HG03342 (cell line): ENCODE measurements around the gene KIAA0319L.

Experiments used
- ATAC-seq: cut with Tn5 transposase; IDR thresholded peaks from one replicate; pipeline ENCODE4 v1.9.1; 2021; ENCODE audit warnings: mild to moderate bottlenecking, moderate library complexity; ENCODE audit not compliant: unreplicated experiment

Gene KIAA0319L

GRCh38 chr1:35539824-35540261, 17.4 kb downstream of the KIAA0319L start:
- peak; percentile 47 for ATAC-seq

DNA sequence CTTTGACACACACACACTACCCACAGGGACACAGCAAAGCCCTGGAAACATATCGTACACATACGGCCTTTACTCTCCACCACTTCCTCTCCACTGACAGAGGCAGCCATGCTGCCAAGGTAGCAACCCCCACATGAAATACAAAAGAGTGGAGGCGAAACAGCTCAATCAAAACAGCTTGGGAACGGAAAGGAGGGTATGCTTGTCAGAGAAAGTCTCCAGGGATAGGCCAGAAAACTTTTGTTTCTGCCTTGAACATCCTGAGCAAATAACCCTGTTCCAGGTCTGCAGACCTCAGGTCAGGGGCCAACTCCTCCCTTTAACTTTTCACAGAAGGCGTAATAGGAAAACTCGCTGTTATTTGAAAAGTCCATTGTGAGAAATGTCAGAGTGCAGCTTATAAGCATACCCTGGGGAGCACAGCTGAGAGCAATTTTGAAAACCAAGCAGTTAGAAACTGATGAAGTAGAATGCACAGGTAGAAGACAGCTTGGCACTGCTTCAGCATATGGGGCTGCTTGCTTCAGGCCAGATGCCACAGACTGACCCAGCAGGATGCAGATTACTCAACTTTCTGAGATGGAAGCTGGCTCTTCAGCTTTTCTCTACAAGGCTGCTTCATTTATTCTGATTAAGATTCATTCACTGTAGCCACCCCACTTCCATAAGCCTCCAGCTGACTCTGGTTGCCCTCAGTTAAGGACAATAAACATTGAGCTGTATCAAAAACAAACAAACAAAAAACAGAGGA, 18.0 kb downstream of the KIAA0319L start:
- ATAC-seq = no peak

DNA sequence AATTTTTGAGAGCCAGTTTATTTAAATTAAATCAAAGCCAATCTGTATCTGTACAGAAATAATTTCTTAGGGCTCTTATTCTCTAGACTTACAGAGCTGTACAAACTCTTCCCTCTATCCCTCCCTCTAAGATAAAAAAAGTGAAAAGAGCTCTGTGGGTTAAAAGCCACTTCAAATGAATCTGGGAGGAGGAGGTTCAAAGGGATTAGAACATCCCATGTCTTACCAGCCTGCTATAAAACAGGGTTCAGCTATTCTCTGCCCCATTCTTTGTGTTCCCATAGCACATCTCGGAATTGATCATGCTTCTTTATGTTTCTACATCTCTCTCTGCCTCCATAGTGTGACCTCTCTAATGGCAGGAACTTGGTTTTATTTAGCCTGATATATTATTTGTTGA, 19.4 kb downstream of the KIAA0319L start:
- no peak for ATAC-seq

GRCh38 chr1:35536556-35537162, 20.5 kb downstream of the KIAA0319L start:
- ATAC-seq = no peak

DNA sequence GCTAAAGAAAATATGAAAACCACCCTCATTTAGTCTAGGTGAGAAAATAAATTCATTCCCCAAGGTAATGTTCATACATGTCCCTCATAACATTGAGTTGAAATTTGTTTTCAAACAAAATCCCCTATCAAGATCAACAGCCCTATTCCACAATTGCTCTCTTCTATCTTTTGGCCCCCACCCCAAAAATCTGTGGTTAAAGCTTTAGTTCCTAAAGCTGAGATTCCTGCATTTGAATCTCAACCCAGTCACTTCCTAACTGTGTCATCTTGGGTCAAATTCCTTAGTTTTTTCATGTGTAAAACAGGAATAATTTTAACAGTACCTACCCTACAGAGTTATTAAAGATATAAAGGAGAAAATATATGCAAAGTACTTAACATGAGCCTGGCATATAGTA, 22.0 kb downstream of the KIAA0319L start:
- no peak for ATAC-seq

- ATAC-seq = no peak
Observed at GRCh38 chr1:35533586-35533985, 23.6 kb downstream of the KIAA0319L start.

DNA sequence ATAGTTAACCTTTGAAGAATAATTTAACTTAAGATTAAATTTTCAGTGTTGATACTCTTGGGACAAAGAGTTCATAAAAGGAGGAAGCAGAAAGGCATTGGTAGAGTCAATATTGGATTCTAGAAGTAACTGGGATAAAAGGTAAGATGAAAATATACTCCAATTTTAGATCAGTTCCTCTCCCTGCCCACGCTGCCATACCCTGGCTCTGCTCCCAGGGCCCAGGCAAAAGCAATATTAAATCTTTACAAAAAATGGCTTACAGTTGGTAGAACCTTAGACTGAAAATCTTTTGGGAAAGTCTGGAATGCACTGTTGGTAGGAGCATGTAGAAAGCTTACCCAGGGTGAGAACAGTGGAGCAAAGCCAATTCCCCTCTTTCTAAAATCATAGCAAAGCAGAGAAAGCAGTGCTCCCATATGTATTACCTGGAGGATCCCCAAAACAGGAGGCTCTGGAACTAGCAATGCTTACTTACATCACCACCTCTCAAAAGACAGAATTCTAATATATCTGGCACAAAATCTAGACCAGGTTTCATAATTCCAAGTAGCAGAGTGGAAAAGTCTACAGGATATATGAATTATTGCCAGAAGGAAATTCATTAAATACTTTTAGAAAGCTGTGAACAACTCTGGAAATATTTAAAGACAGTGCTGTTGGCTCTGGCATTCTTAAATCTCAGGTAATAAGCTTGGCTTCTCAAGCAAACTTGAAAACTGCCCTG, 24.5 kb downstream of the KIAA0319L start:
- ATAC-seq = no peak

DNA sequence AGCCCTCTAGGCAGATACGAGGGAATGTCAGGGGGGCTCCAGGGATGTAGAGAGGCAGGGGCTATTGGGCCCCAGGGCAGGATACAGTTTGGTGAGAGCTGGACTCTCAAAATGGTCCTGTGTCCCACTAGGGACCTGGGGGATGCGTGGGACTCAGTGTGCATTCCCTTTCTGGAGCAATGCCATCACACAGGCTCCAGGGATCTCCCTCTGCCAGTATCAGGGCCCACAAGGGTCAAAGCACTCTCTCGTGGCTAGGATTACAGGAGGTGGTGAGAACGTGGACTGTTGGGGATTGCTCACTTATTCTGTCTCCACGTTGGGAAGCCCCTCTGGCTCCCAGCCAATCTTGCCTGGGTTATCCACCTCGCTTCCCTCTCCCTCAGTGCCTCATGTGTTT, 25.8 kb downstream of the KIAA0319L start:
- no peak for ATAC-seq

DNA sequence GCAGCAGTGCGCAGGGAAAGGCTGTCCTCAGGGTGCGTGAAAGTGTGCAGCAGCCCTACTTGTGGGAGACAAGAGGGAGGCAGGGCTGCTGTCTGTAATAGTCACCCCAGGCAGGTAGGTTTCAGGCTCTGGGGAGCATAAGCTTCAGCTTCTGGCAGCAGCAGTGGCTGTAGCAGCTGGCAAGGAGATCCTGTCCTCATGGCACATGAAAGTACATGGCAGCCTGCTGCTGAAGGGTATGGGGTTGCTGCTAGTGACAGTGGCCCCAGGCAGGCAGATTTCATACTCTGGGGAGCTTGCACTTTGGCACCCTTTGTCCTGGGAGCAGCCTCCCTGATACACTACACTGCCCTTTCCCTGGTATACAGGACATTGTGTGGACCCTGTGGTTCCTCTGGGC, 26.3 kb downstream of the KIAA0319L start:
- no peak for ATAC-seq

DNA sequence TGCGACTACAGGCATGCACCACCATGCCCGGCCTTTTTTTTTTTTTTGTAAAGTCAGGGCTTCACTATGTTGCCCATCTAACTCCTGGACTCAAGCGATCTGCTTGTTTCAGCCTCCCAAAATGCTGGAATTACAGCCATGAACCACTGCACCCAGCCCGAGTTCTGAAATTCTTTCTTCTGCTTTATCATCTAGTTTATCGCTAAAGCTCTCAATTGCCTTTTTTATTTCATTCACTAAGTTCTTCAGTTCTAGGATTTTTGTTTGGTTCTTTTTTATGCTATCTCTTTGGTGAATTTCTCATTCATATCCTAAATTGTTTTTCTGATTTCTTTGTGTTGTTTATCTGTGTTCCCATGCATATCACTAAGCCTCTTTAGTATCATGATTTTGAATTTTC, 27.0 kb downstream of the KIAA0319L start:
- ATAC-seq = no peak

DNA sequence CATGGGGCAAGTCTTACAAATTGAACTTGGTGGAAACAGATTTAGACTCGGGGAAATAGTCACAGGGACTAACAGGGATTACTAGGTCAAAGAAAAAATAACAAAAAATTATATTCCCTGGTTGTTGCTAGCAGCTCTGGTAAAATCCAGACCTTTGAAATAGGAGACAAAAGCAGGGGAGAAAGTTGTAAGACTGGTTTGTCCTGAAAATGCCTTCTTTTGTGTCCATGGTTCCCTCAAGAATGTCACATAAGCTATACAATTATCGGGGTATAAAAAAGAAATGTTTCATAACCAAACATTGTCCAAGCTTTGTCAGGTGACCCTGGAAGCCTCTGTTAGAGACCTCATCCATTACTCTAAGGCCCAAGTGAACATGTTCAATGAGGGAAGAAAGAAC, 33.1 kb downstream of the KIAA0319L start:
- no peak for ATAC-seq

DNA sequence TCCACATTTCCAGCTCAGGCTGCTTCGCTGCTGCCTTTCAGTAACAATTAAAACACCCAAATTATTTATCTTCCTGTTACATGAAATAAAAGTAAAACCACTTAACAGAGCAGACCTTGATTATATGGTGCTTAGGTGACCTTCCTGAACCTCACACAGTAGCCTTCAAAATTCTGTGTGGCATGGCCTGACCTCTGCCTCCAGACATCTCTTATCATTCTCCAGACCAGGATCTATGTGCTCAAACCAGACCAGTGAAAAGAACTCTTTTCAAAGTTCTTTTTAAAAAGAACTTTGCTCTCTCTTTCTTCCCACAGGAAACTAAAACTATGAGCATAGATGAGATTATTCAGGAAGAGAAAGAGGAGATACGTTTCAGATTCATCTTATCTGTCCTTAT, 37.8 kb downstream of the KIAA0319L start:
- ATAC-seq = no peak

GRCh38 chr1:35518183-35518582, 39.0 kb downstream of the KIAA0319L start:
- ATAC-seq = no peak

DNA sequence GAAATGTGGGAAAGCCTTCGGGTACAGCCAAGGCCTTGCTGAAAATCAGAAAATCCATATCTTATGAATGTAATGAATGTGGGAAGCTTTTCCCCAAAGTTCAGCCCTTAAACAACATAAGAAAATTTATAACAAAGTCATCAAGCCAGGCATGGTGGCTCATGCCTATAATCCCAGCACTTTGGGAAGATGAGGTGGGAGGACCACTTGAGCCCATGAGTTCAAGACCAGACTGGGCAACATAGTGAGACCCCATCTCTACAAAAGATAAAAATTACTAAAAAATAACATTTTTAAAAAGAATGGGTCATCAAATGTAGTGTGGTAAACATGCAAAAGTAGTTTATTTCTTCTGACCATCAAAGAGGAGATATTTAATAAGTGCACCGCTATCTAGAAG, 45.9 kb downstream of the KIAA0319L start:
- no peak for ATAC-seq

DNA sequence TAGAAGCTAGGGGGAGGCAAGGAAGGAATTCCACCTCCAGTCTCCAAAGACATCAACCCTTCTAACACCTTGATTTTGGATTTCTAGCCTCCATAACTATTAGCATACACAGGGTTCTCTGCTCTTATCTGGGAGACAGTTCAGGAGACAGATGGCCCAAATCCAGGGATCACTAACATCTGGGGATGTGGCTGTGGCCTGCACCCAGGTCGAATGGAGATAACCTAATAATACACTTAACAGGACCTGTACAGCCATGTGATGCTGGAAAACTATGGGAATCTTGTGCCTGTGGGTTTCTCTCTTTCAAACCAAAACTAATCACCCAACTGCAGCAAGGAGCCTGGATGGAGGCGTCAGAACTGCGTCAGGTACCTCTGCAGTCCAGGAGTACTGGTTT, 47.6 kb downstream of the KIAA0319L start:
- no peak for ATAC-seq

DNA sequence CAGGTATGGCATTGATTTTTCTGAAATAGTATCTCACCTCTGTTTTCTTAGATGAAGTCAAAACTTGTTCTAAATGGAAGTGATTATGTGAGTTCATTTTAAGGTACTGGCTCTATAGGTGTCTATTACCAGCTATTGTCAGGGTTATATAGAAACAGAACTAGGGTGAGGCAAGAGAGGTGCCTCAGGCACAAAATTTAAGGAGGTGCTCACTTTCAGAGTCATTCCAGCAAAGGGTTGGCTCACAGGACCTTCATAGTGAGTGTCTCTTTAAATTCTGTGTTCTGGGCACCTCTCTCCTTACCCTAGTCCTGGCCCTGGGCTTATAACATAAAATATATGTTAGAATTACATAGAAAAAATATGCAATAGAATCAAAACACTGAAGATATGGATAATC, 49.3 kb downstream of the KIAA0319L start:
- no peak for ATAC-seq

DNA sequence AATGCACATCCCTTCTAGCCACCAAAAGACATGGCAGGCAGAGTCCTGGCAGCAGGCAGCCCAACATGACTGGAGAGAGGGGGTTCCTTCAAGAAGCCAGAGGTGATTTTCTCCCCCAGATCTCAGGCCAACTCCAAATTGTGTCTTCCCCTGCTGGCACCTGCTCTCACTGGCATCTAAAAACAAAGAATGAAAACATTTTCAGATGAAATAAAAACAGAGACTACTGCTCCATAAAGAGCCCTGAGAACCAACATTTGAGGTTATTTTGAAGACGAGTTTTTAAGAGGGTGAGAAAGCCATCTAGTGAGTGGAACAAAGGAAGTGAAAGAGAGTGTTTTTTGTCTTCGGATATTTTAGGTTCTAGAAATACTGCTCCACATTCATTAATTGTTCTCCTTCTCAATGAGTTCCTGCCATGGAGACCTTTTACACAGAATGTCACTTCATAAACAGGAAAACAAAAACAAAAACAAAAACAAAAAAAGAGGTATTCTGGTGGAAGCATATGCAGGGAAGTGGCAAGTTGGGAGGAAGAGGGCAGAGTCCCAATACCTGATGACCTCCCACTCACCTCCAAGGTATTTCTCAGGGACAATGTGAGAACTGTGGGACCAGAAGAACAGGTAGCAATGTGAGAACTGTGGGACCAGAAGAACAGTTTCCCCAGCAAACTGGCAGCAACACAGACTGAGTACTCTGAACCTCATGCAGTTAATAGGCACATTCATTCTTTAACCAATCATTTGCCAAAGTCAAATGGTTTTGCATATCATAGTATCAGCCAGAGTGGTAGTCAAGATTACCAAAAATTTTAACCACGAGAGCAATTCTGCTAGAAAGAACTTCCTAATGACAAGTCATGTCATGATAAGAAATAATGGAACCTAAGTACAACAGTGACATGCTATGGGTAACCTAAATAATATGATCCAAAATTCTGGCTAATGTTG, 50.0 kb downstream of the KIAA0319L start:
- ATAC-seq = no peak

DNA sequence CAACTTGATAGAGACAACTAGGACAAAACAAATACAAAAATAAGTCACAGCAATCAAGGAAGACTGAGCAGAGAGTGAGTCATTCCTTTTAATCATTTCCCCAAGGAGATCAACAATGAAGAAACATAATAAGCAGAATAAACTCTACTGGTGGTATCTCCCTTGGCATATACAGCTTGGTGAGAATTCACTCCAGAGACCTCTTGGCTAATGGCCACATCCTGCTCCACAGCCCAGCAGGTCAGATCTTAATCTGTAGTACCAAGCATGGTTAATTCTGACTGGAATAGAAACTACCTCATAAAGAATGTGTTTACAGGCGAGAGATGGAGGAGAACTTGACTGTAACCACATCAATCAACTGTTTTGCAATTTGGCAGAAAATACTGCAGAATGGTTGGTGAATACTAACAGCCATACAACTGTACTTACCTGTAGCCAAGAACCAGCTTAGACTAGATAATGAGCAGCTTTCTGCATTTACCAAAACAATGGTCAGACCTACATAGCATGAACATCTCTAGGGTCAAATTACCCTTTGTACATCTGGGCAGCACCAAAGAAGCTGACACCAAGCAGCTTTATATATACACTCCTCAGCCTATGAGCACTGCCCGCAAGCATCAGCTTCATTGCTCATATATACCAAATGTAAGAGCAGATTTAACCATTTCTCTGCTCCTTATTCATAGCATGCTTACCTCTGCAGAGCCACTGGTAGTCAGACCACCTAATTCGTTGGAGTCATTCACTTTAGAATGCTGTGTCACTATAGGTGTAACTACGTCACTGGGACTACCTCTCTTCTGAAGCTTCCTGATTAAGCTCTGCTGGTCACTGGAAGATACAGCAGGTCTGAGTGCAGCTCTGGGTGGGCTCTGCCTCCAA, 51.0 kb downstream of the KIAA0319L start:
- peak; percentile 61 for ATAC-seq

DNA sequence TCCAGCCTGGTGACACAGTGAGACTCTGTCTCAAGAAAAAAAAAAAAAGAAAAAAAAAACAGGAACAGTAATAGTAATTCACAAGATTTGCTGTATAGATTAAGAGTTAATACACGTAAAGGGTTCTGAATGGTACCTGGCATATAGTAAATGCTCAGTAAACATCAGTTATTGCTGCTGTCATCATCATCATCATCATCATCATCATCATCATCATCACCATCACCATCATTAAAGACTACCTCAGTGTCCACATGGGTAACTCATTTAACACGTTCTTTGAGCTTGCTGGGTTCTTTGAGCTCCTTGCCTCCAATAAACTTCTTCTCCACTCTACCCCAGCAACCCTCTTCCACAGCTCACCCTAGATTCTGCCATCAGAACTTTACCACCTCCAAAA, 55.0 kb downstream of the KIAA0319L start:
- no peak for ATAC-seq

DNA sequence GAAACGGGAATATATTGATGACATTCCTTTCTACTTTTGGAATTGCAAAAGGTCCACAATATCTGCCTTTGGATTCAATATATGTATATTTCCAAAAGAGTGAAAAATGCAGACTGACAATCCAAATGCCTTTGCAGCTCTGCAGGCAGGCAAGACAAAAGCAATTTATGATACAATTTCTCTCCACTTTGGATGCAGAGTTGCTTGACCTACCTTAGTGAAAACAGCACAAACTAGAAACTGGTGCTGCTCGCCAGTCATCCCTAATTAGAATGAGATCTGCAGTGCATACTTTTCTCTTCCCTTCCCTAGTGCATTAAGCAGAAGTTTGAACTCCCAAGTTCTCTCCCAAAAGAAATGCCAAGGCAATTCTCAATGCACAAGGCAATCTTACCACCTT, 56.8 kb downstream of the KIAA0319L start:
- ATAC-seq = no peak
